PC-3 (cell line): ENCODE measurements around the gene LGR4.
"Not testable (repeated sequence)": the region's sequence is repeated elsewhere in the genome, so short reads cannot be mapped to it uniquely, and the experiment has no call there.

ENCODE experiments used
- CTCF ChIP-seq: fragments of 300-600 bp; sonication (generic); conservative IDR thresholded peaks from 2 replicates; pipeline ENCODE4 v1.5.1; 2017; ENCODE audit warnings: antibody characterized with exemption, low read depth, mild to moderate bottlenecking, low read length
- EZH2 ChIP-seq: fragments of 300-600 bp; sonication (generic); IDR thresholded peaks from one replicate; pipeline ENCODE4 v1.6.1; 2017; ENCODE audit warnings: antibody characterized with exemption, mild to moderate bottlenecking, low read length; ENCODE audit not compliant: unreplicated experiment
- EZH2phosphoT487 ChIP-seq: fragments of 300-600 bp; sonication (generic); IDR thresholded peaks from 2 replicates; pipeline ENCODE4 v1.6.1; 2018; ENCODE audit warnings: mild to moderate bottlenecking, antibody characterized with exemption, low read length, borderline replicate concordance

- not testable (repeated sequence) for TF ChIP-seq CTCF, EZH2, EZH2phosphoT487
Measured at GRCh38 chr11:27517490-27517889, 44.9 kb upstream of the LGR4 start.
